Left renal pelvis (tissue), 4 donors: ENCODE results near the gene TRPC4AP. TPM values are rescaled to one million over a fixed set of nuclear protein-coding genes. Genes with fewer than 3 reads are reported as not detected.
A peak's percentile ranks its signal among the peaks of the same experiment; 100 is the strongest.

Experiments
- DNase-seq, 4 donors: peaks; one replicate each; pipeline ENCODE4 v3.0.0-alpha.2; 2013; ENCODE audit warnings: low read depth in 4 of 4, low spot score in 3 of 4
- polyA plus RNA-seq, 4 donors: library from polyadenylated mRNA; unstranded; fragments of 120-200 nt; gene quantifications; one replicate each; pipeline ENCODE4 v1.2.1, GENCODE V29; 2013; ENCODE audit not compliant: insufficient read length in 4 of 4

The TRPC4AP gene
- polyA plus RNA-seq, 4 donors, result 65.7 to 71.0 (median 67.1) TPM

GRCh38 chr20:35003211-35004031 lies 89.2 kb downstream of the TRPC4AP start:
- no peak for DNase-seq

DNA sequence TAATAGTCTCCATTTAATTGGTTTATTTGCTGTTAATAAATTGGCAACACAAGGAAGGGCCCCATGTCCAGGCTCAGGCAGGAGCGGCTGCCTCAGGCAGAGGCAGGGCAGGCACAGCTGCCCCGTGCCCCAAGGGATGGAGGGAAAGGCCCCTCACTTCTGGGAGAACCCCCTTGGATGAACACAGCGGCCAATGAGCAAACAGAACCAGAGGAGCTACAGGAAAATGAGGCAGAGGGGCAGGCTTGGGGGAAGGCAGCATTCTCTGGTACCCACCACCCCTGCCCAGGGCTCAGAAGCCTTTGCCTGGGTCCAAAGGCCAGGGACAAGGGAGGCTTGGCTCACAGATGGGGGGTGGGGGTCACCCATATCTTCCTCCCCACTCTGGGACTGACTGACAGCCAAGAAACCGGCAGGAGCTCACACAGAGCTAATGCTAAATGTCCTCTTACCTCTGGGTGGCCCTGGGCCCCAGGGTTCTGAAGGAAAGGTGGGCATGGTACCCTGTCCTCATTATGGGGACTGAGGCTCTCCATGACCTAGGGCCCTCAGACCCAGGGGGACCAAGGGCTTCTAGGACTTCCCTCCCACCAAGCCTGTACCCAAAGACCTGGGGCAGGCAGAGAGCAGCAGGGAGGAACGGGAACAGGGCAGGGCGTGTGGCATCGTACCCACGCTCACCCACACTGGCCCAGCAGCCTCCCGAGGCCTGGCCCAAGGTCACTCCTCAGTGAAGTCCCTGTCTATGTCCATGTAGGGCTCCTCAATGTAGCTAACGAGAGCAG lies 90.0 kb downstream of the TRPC4AP start:
- DNase-seq, result no peak

DNA sequence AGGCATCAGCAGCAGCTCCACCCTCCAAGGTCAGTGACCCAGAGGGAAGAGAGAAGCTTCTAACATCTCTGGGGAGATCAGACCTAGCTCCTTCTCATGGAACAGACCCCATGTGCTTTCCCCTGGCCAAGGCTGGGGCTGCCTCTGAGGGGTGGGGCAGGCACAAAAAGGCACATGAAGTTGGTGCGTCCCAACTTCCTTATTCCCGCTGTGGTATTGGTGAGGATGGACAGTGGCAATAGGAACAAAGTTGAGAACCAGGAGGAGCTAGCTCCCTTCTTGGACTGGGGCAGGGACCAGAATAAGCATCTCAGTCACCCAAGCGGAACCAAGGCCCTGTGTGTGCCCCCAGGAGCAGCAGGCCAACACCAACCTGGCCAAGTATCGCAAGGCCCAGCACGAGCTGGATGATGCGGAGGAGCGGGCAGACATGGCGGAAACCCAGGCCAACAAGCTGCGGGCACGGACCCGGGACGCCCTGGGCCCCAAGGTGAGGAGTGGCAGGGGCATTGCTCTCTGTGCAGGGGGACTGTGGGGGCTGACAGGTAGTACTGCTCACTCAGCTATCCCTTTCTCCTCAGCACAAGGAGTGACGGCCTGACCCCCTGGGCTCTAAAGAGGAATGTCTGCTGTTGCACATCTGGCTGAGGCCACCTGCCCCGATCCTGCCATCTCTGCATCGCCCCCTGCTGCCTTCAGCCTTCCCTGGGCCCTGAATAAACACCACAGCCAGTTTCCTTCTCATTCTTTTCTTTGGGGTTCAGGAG lies 90.8 kb downstream of the TRPC4AP start:
- no peak for DNase-seq

GRCh38 chr20:35000922-35001595 lies 91.5 kb downstream of the TRPC4AP start:
- no peak for DNase-seq

GRCh38 chr20:35000311-35000921 lies 92.2 kb downstream of the TRPC4AP start:
- DNase-seq, result no peak

DNA sequence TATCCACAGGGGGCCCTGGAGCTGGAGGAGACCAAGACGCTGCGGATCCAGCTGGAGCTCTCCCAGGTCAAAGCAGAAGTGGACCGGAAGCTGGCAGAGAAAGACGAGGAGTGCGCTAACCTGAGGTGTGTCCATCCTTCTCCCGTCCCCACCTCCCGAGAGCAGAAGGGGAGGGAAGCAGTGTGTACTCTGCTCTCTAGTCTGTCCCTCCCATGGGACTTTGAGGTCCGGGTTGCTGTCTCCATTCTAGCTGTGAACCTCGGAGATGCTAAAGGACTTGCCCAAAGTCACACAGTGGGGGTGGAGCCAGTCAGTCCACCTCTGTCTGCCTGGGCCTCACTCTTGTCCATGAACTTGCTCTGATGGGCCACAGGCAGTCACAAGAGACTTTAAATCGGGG lies 92.8 kb downstream of the TRPC4AP start:
- DNase-seq, result no peak

DNA sequence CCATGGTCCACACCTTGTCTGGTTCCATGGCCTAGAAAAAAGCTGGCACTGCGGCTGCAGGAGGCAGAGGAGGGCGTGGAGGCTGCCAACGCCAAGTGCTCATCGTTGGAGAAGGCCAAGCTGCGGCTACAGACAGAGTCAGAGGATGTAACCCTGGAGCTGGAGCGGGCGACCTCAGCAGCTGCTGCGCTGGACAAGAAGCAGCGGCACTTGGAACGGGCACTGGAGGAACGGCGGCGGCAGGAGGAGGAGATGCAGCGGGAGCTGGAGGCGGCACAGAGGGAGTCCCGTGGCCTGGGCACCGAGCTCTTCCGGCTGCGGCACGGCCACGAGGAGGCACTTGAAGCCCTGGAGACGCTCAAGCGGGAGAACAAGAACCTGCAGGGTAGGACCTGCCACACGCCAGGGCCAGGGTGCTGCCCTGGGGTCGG lies 93.6 kb downstream of the TRPC4AP start:
- DNase-seq, result no peak

GRCh38 chr20:34998331-34998950 lies 94.2 kb downstream of the TRPC4AP start:
- DNase-seq, result no peak

- DNase-seq, result no peak
Measured at GRCh38 chr20:34997774-34998173, 94.8 kb downstream of the TRPC4AP start.

GRCh38 chr20:34997131-34997561 lies 95.5 kb downstream of the TRPC4AP start:
- DNase-seq, result peak in 3 of 4 donors; percentile 18 to 26 (median 19)

GRCh38 chr20:34996243-34997028 lies 96.2 kb downstream of the TRPC4AP start:
- DNase-seq, result no peak

GRCh38 chr20:34995696-34996095 lies 96.9 kb downstream of the TRPC4AP start:
- no peak for DNase-seq

- no peak for DNase-seq
Measured at GRCh38 chr20:34995192-34995591, 97.4 kb downstream of the TRPC4AP start.

GRCh38 chr20:34994509-34995131 lies 98.0 kb downstream of the TRPC4AP start:
- DNase-seq, result no peak

DNA sequence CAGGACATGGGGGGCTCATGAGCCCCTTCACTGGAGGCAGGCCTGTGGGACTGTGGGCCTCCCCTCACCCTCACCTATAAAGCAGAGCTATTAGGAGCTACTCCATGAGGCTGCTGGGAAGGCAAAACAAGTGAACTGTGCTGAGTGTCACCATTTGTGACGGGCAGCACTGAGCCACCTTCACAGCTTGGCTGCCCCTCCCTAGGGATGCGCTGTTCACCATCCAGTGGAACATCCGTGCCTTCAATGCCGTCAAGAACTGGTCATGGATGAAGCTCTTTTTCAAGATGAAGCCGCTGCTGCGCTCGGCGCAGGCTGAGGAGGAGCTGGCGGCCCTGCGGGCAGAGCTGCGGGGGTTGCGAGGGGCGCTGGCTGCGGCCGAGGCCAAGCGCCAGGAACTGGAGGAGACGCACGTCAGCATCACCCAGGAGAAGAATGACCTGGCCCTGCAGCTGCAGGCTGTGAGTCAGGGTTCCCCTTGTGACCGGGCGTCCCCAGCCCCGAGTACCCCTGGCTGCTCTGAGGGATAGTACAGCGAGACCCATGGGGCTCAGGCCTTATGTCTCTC lies 98.6 kb downstream of the TRPC4AP start:
- DNase-seq, result no peak

GRCh38 chr20:34992751-34993417 lies 99.7 kb downstream of the TRPC4AP start:
- DNase-seq, result no peak

GRCh38 chr20:34990661-34991214 lies 101.9 kb downstream of the TRPC4AP start:
- DNase-seq, result no peak
